ENCODE measurements around the gene BLVRA. TPM values are rescaled to one million over a fixed set of nuclear protein-coding genes. Genes with fewer than 3 reads are reported as not detected.
"Not testable (repeated sequence)": the region's sequence is repeated elsewhere in the genome, so short reads cannot be mapped to it uniquely, and the experiment has no call there.

BLVRA gene
- total and polyA plus RNA-seq, 7 donors: 22.9 to 105 (median 60.4) TPM

DNA sequence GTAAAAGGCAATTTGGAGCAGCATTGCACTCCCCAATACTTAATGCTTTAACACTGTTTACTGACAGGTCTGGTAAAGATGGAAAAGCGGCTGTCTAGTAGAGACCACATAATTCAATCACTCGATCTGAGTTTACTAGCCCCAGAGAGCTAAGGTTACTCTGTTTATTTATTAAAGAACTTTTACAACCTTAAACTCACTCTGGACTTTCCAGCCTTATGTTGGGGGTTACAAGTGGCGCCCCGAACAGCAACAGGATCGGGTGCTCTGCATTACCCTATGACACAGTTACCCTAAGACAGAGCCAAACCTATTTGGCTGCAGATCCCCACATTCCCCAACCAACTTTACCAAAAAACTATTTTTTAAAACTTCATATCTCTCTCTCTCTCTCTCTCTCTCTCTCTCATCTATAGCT is 66.9 kb downstream of the BLVRA start:
- 17 to 63% methylated on average over 5 of the region's 5 CpGs for WGBS, 2 donors
- no peaks in the 10 kb centered on the region for H3K4me1 ChIP-seq
- H3K27me3 ChIP-seq: no peaks in the 10 kb centered on the region
- intact Hi-C loops (cut with DNase I): no loop called here
- DNase-seq: no peak
- TF ChIP-seq, protein P1, sequence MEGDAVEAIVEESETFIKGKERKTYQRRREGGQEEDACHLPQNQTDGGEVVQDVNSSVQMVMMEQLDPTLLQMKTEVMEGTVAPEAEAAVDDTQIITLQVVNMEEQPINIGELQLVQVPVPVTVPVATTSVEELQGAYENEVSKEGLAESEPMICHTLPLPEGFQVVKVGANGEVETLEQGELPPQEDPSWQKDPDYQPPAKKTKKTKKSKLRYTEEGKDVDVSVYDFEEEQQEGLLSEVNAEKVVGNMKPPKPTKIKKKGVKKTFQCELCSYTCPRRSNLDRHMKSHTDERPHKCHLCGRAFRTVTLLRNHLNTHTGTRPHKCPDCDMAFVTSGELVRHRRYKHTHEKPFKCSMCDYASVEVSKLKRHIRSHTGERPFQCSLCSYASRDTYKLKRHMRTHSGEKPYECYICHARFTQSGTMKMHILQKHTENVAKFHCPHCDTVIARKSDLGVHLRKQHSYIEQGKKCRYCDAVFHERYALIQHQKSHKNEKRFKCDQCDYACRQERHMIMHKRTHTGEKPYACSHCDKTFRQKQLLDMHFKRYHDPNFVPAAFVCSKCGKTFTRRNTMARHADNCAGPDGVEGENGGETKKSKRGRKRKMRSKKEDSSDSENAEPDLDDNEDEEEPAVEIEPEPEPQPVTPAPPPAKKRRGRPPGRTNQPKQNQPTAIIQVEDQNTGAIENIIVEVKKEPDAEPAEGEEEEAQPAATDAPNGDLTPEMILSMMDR (IDR thresholded peaks at IDR 0.05): no peak
- TF ChIP-seq POLR2AphosphoS5 (IDR thresholded peaks at IDR 0.05) (no peak), POLR2A (IDR thresholded peaks at IDR 0.05) (no peak), EP300 (IDR thresholded peaks at IDR 0.05) (no peak)
- H3K27ac ChIP-seq: no peak overlapping the region
- H3K36me3 ChIP-seq: no peaks in the 10 kb centered on the region
- H3K4me3 ChIP-seq: no peak overlapping the region
- no peaks in the 10 kb centered on the region for H3K9me3 ChIP-seq

- H3K27me3 ChIP-seq; H3K4me3 ChIP-seq; H3K4me1 ChIP-seq; intact Hi-C loops (cut with DNase I); DNase-seq; H3K36me3 ChIP-seq; H3K9me3 ChIP-seq; H3K27ac ChIP-seq: not testable (repeated sequence)
Observed at GRCh38 chr7:43830917-43831316, 72.4 kb downstream of the BLVRA start.

GRCh38 chr7:43834463-43835251 is 76.2 kb downstream of the BLVRA start:
- Histone ChIP-seq H3K27me3 (no peaks in the 10 kb centered on the region), H3K27ac (no peak overlapping the region), H3K9me3 (no peaks in the 10 kb centered on the region), H3K36me3 (no peaks in the 10 kb centered on the region), H3K4me1 (peaks cover 0 to 5% (median 2%) of the 10 kb centered on the region in 4 donors), H3K4me3 (peak overlapping the region in 1 of 4 donors; percentile 16)
- intact Hi-C loops (cut with DNase I): no loop called here
- WGBS, 2 donors: 60 to 71% methylated on average over 8 of the region's 8 CpGs
- no peak for TF ChIP-seq POLR2AphosphoS5 (IDR thresholded peaks at IDR 0.05)
- no peak for TF ChIP-seq POLR2A (IDR thresholded peaks at IDR 0.05)
- TF ChIP-seq, protein P1 (IDR thresholded peaks at IDR 0.05): no peak
- no peak for TF ChIP-seq EP300 (IDR thresholded peaks at IDR 0.05)
- DNase-seq: no peak

- intact Hi-C loops (cut with DNase I): loop anchor here (2.0 kb wide), 1 partner anchor 109 kb away; the partner anchor contains the start of gene COA1
- no peak for DNase-seq
- 59 to 85% methylated on average over 9 of the region's 9 CpGs for WGBS, 2 donors
- no peaks in the 10 kb centered on the region for H3K27me3 ChIP-seq
- H3K9me3 ChIP-seq: no peaks in the 10 kb centered on the region
- peaks cover 0 to 5% (median 2%) of the 10 kb centered on the region in 4 donors for H3K4me1 ChIP-seq
- peak overlapping the region in 2 of 4 donors; percentile 33 to 35 for H3K4me3 ChIP-seq
- H3K36me3 ChIP-seq: no peaks in the 10 kb centered on the region
- H3K27ac ChIP-seq: peak overlapping the region in 3 of 4 donors; percentile 51 to 57 (median 52)
- TF ChIP-seq, protein P1 (IDR thresholded peaks at IDR 0.05): no peak
- TF ChIP-seq EP300 (IDR thresholded peaks at IDR 0.05): no peak
- no peak for TF ChIP-seq POLR2A (IDR thresholded peaks at IDR 0.05)
- TF ChIP-seq POLR2AphosphoS5 (IDR thresholded peaks at IDR 0.05): no peak
Observed at GRCh38 chr7:43838201-43838658, 79.8 kb downstream of the BLVRA start.

GRCh38 chr7:43843296-43843695 is 84.8 kb downstream of the BLVRA start:
- Histone ChIP-seq H3K9me3 (no peaks in the 10 kb centered on the region), H3K36me3 (no peaks in the 10 kb centered on the region), H3K27ac (no peak overlapping the region), H3K27me3 (no peaks in the 10 kb centered on the region), H3K4me1 (peaks cover 0 to 5% (median 2%) of the 10 kb centered on the region in 4 donors), H3K4me3 (no peak overlapping the region)
- DNase-seq: no peak
- no peak for TF ChIP-seq POLR2AphosphoS5 (IDR thresholded peaks at IDR 0.05)
- TF ChIP-seq, protein P1 (IDR thresholded peaks at IDR 0.05): no peak
- no peak for TF ChIP-seq POLR2A (IDR thresholded peaks at IDR 0.05)
- intact Hi-C loops (cut with DNase I): no loop called here
- WGBS, 2 donors: 88 to 93% methylated on average over 4 of the region's 4 CpGs
